IMR-90 (cell line): ENCODE results near the gene GPR157. TPM values are rescaled to one million over a fixed set of nuclear protein-coding genes. Genes with fewer than 3 reads are reported as not detected.

Experiments
- ATAC-seq: fragments of 200-7000 bp; cut with Tn5 transposase; 2 replicates; pipeline ENCODE4 v1.9.1; 2020; ENCODE audit warnings: low read depth, mild to moderate bottlenecking, moderate library complexity
- BruUV-seq: library from RNA; stranded (reverse); fragments of 400-500 nt; replicated peaks from 2 replicates; lab custom pipeline; 2021; lab: Mats Ljungman, UMichigan
- CTCF ChIA-PET: fragments of 300-600 bp; formaldehyde crosslinking; extraction: SDS; loops from one replicate; lab custom pipeline; 2021; ENCODE audit warnings: antibody characterized with exemption; lab: Yijun Ruan, JAX
- POLR2A ChIA-PET: fragments of 300-600 bp; sonication (Branson Sonifier 250); formaldehyde crosslinking; loops from one replicate; lab custom pipeline; 2022; ENCODE audit warnings: antibody characterized with exemption; ENCODE audit not compliant: unreplicated experiment; lab: Charles Lee
- DNase-seq: peaks from one replicate; pipeline ENCODE4 v3.0.0; 2013
- H2AFZ ChIP-seq: replicated peaks from 2 replicates; pipeline ENCODE3; 2013; ENCODE audit warnings: low read length, mild to moderate bottlenecking; ENCODE audit not compliant: poor library complexity
- H2AK5ac ChIP-seq: 2 replicates; pipeline ENCODE4 v1.6.1; 2013; ENCODE audit warnings: low read depth, low read length, inconsistent platforms
- H2AK9ac ChIP-seq: replicated peaks from 2 replicates; pipeline ENCODE3; 2013; ENCODE audit warnings: mild to moderate bottlenecking, low read depth, low read length, moderate library complexity; ENCODE audit not compliant: poor library complexity
- H2BK120ac ChIP-seq: 2 replicates; pipeline ENCODE4 v1.6.1; 2013; ENCODE audit warnings: low read depth, low read length, inconsistent platforms
- H2BK15ac ChIP-seq: 3 replicates; pipeline ENCODE4 v1.6.1; 2013; ENCODE audit warnings: low read depth, low read length, inconsistent platforms
- H2BK20ac ChIP-seq: 2 replicates; pipeline ENCODE4 v1.6.1; 2013; ENCODE audit warnings: low read depth, mild to moderate bottlenecking, inconsistent platforms, low read length, moderate library complexity
- H2BK5ac ChIP-seq: 2 replicates; pipeline ENCODE4 v1.6.1; 2013; ENCODE audit warnings: mild to moderate bottlenecking, low read depth, low read length, inconsistent platforms; ENCODE audit not compliant: poor library complexity, severe bottlenecking
- H3K14ac ChIP-seq: replicated peaks from 2 replicates; pipeline ENCODE4 v1.6.1; 2013; ENCODE audit warnings: low read depth, low read length, inconsistent platforms
- H3K18ac ChIP-seq: 2 replicates; pipeline ENCODE4 v1.6.1; 2013; ENCODE audit warnings: low read depth, low read length, control low read depth
- H3K23ac ChIP-seq: 2 replicates; pipeline ENCODE4 v1.6.1; 2013; ENCODE audit warnings: low read depth, low read length, inconsistent platforms
- H3K27ac ChIP-seq: 2 replicates; pipeline ENCODE4 v1.5.1; 2013; ENCODE audit warnings: mild to moderate bottlenecking, control low read depth, low read length; ENCODE audit not compliant: insufficient read depth
- H3K27me3 ChIP-seq: 2 replicates; pipeline ENCODE4 v1.6.1; 2013; ENCODE audit warnings: low read length; ENCODE audit not compliant: control insufficient read depth, insufficient read depth
- H3K36me3 ChIP-seq: 2 replicates; pipeline ENCODE4 v1.6.1; 2013; ENCODE audit warnings: low read length, mixed read lengths; ENCODE audit not compliant: control insufficient read depth, insufficient read depth
- H3K4ac ChIP-seq: 2 replicates; pipeline ENCODE4 v1.6.1; 2013; ENCODE audit warnings: low read depth, low read length, inconsistent platforms
- H3K4me1 ChIP-seq: 2 replicates; pipeline ENCODE4 v1.6.1; 2013; ENCODE audit warnings: low read length, mixed read lengths; ENCODE audit not compliant: control insufficient read depth, insufficient read depth
- H3K4me2 ChIP-seq: 2 replicates; pipeline ENCODE4 v1.6.1; 2013; ENCODE audit warnings: low read depth, mild to moderate bottlenecking, control low read depth, low read length, moderate library complexity
- H3K4me3 ChIP-seq: 2 replicates; pipeline ENCODE4 v1.5.1; 2013; ENCODE audit warnings: low read depth, mild to moderate bottlenecking, control low read depth, low read length, moderate library complexity; ENCODE audit not compliant: insufficient read depth
- H3K56ac ChIP-seq: 2 replicates; pipeline ENCODE4 v1.6.1; 2013; ENCODE audit warnings: low read length, inconsistent platforms; ENCODE audit not compliant: insufficient read depth; ENCODE audit errors: extremely low read depth
- H3K79me1 ChIP-seq, 2 experiments: 2 replicates each; pipeline ENCODE4 v1.6.1; 2013; ENCODE audit warnings: low read length in 2 of 2, inconsistent platforms in 1 of 2, low read depth in 1 of 2
- H3K9ac ChIP-seq: 2 replicates; pipeline ENCODE4 v1.6.1; 2013; ENCODE audit warnings: low read depth, low read length, control low read depth
- H3K9me1 ChIP-seq: 2 replicates; pipeline ENCODE4 v1.6.1; 2013; ENCODE audit warnings: low read length, inconsistent platforms; ENCODE audit not compliant: insufficient read depth
- H3K9me3 ChIP-seq: 2 replicates; pipeline ENCODE4 v1.6.1; 2013; ENCODE audit warnings: low read length; ENCODE audit not compliant: control insufficient read depth, insufficient read depth
- H4K20me1 ChIP-seq: 2 replicates; pipeline ENCODE4 v1.6.1; 2013; ENCODE audit warnings: low read length, inconsistent platforms; ENCODE audit not compliant: insufficient read depth
- H4K5ac ChIP-seq: 2 replicates; pipeline ENCODE4 v1.6.1; 2013; ENCODE audit warnings: mild to moderate bottlenecking, low read depth, low read length, control low read depth
- H4K8ac ChIP-seq, 2 experiments: 2 replicates each; pipeline ENCODE4 v1.6.1; 2013; ENCODE audit warnings: low read depth in 2 of 2, low read length in 2 of 2, control low read depth in 1 of 2, inconsistent platforms in 1 of 2
- H4K91ac ChIP-seq: 2 replicates; pipeline ENCODE4 v1.6.1; 2013; ENCODE audit warnings: low read depth, low read length, inconsistent platforms; ENCODE audit not compliant: insufficient read depth
- CEBPB ChIP-seq: IDR thresholded peaks from 2 replicates; pipeline ENCODE4 v1.6.1; 2012; ENCODE audit warnings: low read depth, low read length, improper control_type of control experiment
- MXI1 ChIP-seq: IDR thresholded peaks from 2 replicates; pipeline ENCODE4 v1.6.1; 2012; ENCODE audit warnings: low read depth, mild to moderate bottlenecking, low read length, moderate library complexity, borderline replicate concordance
- POLR2A ChIP-seq: IDR thresholded peaks from 2 replicates; pipeline ENCODE4 v1.6.1; 2012; ENCODE audit warnings: mild to moderate bottlenecking, low read depth, low read length
- RAD21 ChIP-seq: IDR thresholded peaks from 2 replicates; pipeline ENCODE4 v1.6.1; 2012; ENCODE audit warnings: low read length, improper control_type of control experiment
- RCOR1 ChIP-seq: IDR thresholded peaks from 2 replicates; pipeline ENCODE4 v1.6.1; 2012; ENCODE audit warnings: mild to moderate bottlenecking, low read length, improper control_type of control experiment; ENCODE audit not compliant: insufficient replicate concordance
- USF2 ChIP-seq: fragments of 150-350 bp; IDR thresholded peaks from 2 replicates; pipeline ENCODE4 v1.6.1; 2017; ENCODE audit warnings: mild to moderate bottlenecking, antibody characterized with exemption, low read length, low read depth
- WGBS, 2 experiments: methylation state at CpG; one replicate each; pipeline versions ENCODE4 v1.1.5 to v1.1.7; 2013; ENCODE audit warnings: missing lambda C conversion rate in 2 of 2; ENCODE audit not compliant: insufficient read length in 1 of 2; ENCODE audit errors: extremely low coverage in 2 of 2; 5-methylcytosine and 5-hydroxymethylcytosine counted together
- dilution Hi-C: fragments of 300-500 bp; cut with HindIII; formaldehyde crosslinking; loops from one replicate; pipeline ENCODE4 v1.14.3; 2018; ENCODE audit warnings: low sequenced_read_pairs; ENCODE audit not compliant: unreplicated experiment
- in situ Hi-C: fragments of 300-500 bp; cut with MboI; formaldehyde crosslinking; loops from 3 replicates; pipeline ENCODE4 v1.14.3; 2019; ENCODE audit warnings: low sequenced_read_pairs, inconsistent platforms, mixed read lengths
- intact Hi-C: fragments of 100-400 bp; cut with micrococcal nuclease; formaldehyde crosslinking; loops from 2 replicates; pipeline ENCODE4 v1.10.0; 2022
- polyA plus RNA-seq, 3 experiments: library from polyadenylated mRNA; depleted of rRNA; stranded (reverse); fragments of >200 nt; gene quantifications; 2 replicates each; pipeline ENCODE4 v1.2.3, GENCODE V29; 2012; ENCODE audit warnings: low replicate concordance in 1 of 3
- total RNA-seq: library from RNA; depleted of rRNA; stranded (reverse); fragments of >200 nt; gene quantifications from 2 replicates; pipeline ENCODE4 v1.2.3, GENCODE V29; 2012

GPR157 gene
- total and polyA plus RNA-seq, 2 of the 4 experiments (the other 2 are of a cell fraction): 1.8 to 2.7 TPM

- Histone ChIP-seq H4K91ac (no peak overlapping the region), H3K9ac (no peak overlapping the region), H3K9me3 (no peaks in the 10 kb centered on the region), H4K20me1 (no peaks in the 10 kb centered on the region; the same call in none of the 2 replicates), H3K36me3 (no peaks in the 10 kb centered on the region), H2AK5ac (no peak overlapping the region), H3K4me1 (no peaks in the 10 kb centered on the region), H3K79me1 (peaks cover 3% of the 10 kb centered on the region in 2 experiments; a peak in 2 of 4 replicates), H3K14ac (no peak overlapping the region), H3K18ac (no peak overlapping the region), H3K9me1 (no peaks in the 10 kb centered on the region), H3K23ac (no peak overlapping the region), H3K4me2 (no peak overlapping the region), H3K56ac (no peak overlapping the region), H2BK20ac (no peak overlapping the region), H4K8ac (no peak overlapping the region), H3K27me3 (no peaks in the 10 kb centered on the region), H3K4me3 (no peak overlapping the region), H3K27ac (no peak overlapping the region), H2AK9ac (no peak overlapping the region), H2BK15ac (no peak overlapping the region), H4K5ac (no peak overlapping the region), H2AFZ (no peak overlapping the region), H2BK120ac (no peak overlapping the region), H2BK5ac (no peak overlapping the region), H3K4ac (no peak overlapping the region)
- in situ Hi-C loops: no loop called here
- ATAC-seq: no peak
- dilution Hi-C loops: no loop called here
- POLR2A ChIA-PET: no interaction called here
- CTCF ChIA-PET: no interaction called here
- 80% methylated on average over 3 of the region's 7 CpGs; no CpG with 5 or more reads in 1 of the 2 experiments for WGBS, 2 experiments
- intact Hi-C loops: no loop called here
- BruUV-seq: no TSS peak
- no peak for DNase-seq
- TF ChIP-seq MXI1 (no peak), CEBPB (no peak), USF2 (no peak), RAD21 (no peak), RCOR1 (no peak), POLR2A (no peak)
Measured at GRCh38 chr1:9118186-9118585, 10.7 kb downstream of the GPR157 start.
